Cardiac septum (tissue), 1 donor: ENCODE measurements around the gene BTBD8. TPM values are rescaled to one million over a fixed set of nuclear protein-coding genes. Genes with fewer than 3 reads are reported as not detected.
A peak's percentile ranks its signal among the peaks of the same experiment; 100 is the strongest.
"Not testable (repeated sequence)": the region's sequence is repeated elsewhere in the genome, so short reads cannot be mapped to it uniquely, and the experiment has no call there.

Experiments used
- DNase-seq: peaks from one replicate; pipeline ENCODE4 v3.0.0-alpha.2; 2020; ENCODE audit warnings: low spot score
- intact Hi-C: fragments of 100-400 bp; cut with DNase I; formaldehyde crosslinking; loops from one replicate; pipeline ENCODE4 v1.14.0; 2022
- long read RNA-seq: library from polyadenylated mRNA; unstranded; transcript quantifications from one replicate; pipeline ENCODE4 v2.0.0, GENCODE V29; 2021
- total RNA-seq: library from RNA; stranded (reverse); fragmentation: NEBNext Ultra II Directional; extraction: Animal tissue kit (Norgen Biotek cat#: 25700); gene quantifications from one replicate; pipeline ENCODE4 v1.2.1, GENCODE V29; 2021
- donor health status: DM: no; HTN: no; CAD: no.

BTBD8 gene
- 4.5 TPM for total RNA-seq
- long read RNA-seq, partial matches to known transcripts, result 2 of 2 reads
- long read RNA-seq, other reads (novel, unspliced or antisense), result 0 of 2 reads

- intact Hi-C loops, result no loop called here
- peak; percentile 91 for DNase-seq
Measured at GRCh38 chr1:92080128-92080985, at the start of gene BTBD8. TSS of gene BTBD8 (plus strand) at chr1:92080345. CDS start at chr1:92080572, 227 bp downstream.

- no peak for DNase-seq
- intact Hi-C loops, result no loop called here
Measured at GRCh38 chr1:92030656-92031107, 49.5 kb upstream of the BTBD8 start.

- intact Hi-C loops, result no loop called here
- DNase-seq, result no peak
Measured at GRCh38 chr1:92031281-92032110, 48.6 kb upstream of the BTBD8 start.

GRCh38 chr1:92037400-92037799, 42.7 kb upstream of the BTBD8 start:
- no peak for DNase-seq
- intact Hi-C loops, result no loop called here

GRCh38 chr1:92038695-92039346, 41.3 kb upstream of the BTBD8 start:
- intact Hi-C loops, result no loop called here
- no peak for DNase-seq

- DNase-seq, result no peak
- intact Hi-C loops, result no loop called here
Measured at GRCh38 chr1:92040971-92041370, 39.2 kb upstream of the BTBD8 start.

- DNase-seq, result no peak
- intact Hi-C loops, result no loop called here
Measured at GRCh38 chr1:92043621-92044020, 36.5 kb upstream of the BTBD8 start.

GRCh38 chr1:92045766-92046495, 34.2 kb upstream of the BTBD8 start:
- intact Hi-C loops, result no loop called here
- DNase-seq, result no peak

GRCh38 chr1:92051948-92052347, 28.2 kb upstream of the BTBD8 start:
- DNase-seq, result no peak

GRCh38 chr1:92065042-92065441, 15.1 kb upstream of the BTBD8 start:
- intact Hi-C loops, result no loop called here
- DNase-seq, result no peak

More at GRCh38 chr1:92051948-92052347, 28.2 kb upstream of the BTBD8 start:
- intact Hi-C loops, result no loop called here

- intact Hi-C loops, result no loop called here
- DNase-seq, result no peak
Measured at GRCh38 chr1:92066321-92066720, 13.8 kb upstream of the BTBD8 start.

- DNase-seq, result no peak
- intact Hi-C loops, result no loop called here
Measured at GRCh38 chr1:92070892-92071291, 9.3 kb upstream of the BTBD8 start.

- intact Hi-C loops, DNase-seq: not testable (repeated sequence)
Measured at GRCh38 chr1:92074446-92074845, 5.7 kb upstream of the BTBD8 start.

GRCh38 chr1:92075311-92075710, 4.8 kb upstream of the BTBD8 start, which contains the start of gene SETSIP:
TSS of gene SETSIP (minus strand) at chr1:92075411. CDS start at chr1:92075411, 0 bp downstream.
- no peak for DNase-seq
- intact Hi-C loops, result no loop called here

- intact Hi-C loops, result no loop called here
- no peak for DNase-seq
Measured at GRCh38 chr1:92076363-92076762, 3.8 kb upstream of the BTBD8 start.

GRCh38 chr1:92078077-92078476, 2.1 kb upstream of the BTBD8 start:
- DNase-seq, intact Hi-C loops: not testable (repeated sequence)

GRCh38 chr1:92079441-92079840, 704 bp upstream of the BTBD8 start:
- DNase-seq, result no peak
- intact Hi-C loops, result no loop called here

GRCh38 chr1:92081031-92081430, 886 bp downstream of the BTBD8 start:
- intact Hi-C loops, result no loop called here
- DNase-seq, result no peak

GRCh38 chr1:92084651-92085050, 4.5 kb downstream of the BTBD8 start:
- DNase-seq, result no peak

More at GRCh38 chr1:92084651-92085050, 4.5 kb downstream of the BTBD8 start:
- intact Hi-C loops, result no loop called here
